ENCODE measurements around the gene BORCS6. TPM values are rescaled to one million over a fixed set of nuclear protein-coding genes. Genes with fewer than 3 reads are reported as not detected.
"Not testable (repeated sequence)": the region's sequence is repeated elsewhere in the genome, so short reads cannot be mapped to it uniquely, and the experiment has no call there.

BORCS6 gene
- total RNA-seq, 1 donor = 9.4 TPM

DNA sequence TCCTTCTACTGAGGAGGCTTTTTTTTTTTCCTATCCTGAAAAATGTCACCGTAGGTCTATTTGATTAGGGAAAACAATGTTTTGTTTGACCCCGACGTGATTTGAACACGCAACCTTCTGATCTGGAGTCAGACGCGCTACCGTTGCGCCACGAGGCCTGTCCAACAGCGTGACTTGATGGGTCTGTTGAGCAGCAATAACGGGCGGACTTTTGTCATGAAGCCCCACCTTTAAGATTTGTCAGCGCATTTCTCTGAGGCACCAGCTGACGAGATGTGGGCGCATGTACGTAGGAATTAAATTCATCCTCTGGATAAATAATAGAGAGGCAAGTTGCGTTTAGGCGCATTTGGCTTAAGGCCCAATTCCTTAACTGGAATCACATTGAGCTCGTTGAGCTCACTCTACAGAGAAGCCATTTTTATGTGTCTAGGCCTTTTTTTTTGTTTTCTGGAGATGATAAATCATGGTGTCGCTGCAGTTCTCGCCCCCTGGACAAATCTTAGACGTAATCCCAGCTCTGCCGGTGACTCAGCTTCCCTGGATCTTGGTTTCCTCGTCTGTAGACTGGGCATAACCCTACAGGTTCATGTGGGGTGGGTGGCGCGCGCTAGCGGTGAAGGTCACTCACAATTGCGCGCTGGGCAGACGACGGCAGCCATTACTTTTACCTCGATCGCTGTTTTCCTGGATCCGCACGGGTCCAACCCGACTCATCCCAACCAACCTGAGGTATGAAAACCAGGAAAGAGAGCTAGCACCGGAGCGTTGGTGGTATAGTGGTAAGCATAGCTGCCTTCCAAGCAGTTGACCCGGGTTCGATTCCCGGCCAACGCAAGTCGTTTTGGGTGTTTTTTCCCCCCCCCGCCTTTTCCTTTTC lies 31.0 kb upstream of the BORCS6 start:
- H3K36me3 ChIP-seq (ENCODE audit: insufficient read depth, low read length) = no peaks in the 10 kb centered on the region
- H3K4me1 ChIP-seq (ENCODE audit: insufficient read depth, low read length) = peaks cover 19% of the 10 kb centered on the region
- H3K9me3 ChIP-seq (ENCODE audit: low read depth, low read length) = no peaks in the 10 kb centered on the region
- H3K79me2 ChIP-seq (ENCODE audit: insufficient read depth, low read length) = no peaks in the 10 kb centered on the region
- H3K4me2 ChIP-seq (ENCODE audit: insufficient read depth, low read length) = peak overlapping the region; percentile 94
- H3K27me3 ChIP-seq (ENCODE audit: insufficient read depth, low read length) = no peaks in the 10 kb centered on the region
- peak; percentile 85 for DNase-seq (ENCODE audit: insufficient read length, low spot score, missing footprints)
- peak overlapping the region; percentile 94 for H3K27ac ChIP-seq (ENCODE audit: low read depth, low read length)
- TF ChIP-seq, protein P1, sequence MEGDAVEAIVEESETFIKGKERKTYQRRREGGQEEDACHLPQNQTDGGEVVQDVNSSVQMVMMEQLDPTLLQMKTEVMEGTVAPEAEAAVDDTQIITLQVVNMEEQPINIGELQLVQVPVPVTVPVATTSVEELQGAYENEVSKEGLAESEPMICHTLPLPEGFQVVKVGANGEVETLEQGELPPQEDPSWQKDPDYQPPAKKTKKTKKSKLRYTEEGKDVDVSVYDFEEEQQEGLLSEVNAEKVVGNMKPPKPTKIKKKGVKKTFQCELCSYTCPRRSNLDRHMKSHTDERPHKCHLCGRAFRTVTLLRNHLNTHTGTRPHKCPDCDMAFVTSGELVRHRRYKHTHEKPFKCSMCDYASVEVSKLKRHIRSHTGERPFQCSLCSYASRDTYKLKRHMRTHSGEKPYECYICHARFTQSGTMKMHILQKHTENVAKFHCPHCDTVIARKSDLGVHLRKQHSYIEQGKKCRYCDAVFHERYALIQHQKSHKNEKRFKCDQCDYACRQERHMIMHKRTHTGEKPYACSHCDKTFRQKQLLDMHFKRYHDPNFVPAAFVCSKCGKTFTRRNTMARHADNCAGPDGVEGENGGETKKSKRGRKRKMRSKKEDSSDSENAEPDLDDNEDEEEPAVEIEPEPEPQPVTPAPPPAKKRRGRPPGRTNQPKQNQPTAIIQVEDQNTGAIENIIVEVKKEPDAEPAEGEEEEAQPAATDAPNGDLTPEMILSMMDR (IDR thresholded peaks at IDR 0.05; ENCODE audit: extremely low read depth, low read depth, low read length) = no peak
- H2AFZ ChIP-seq (ENCODE audit: low read length) = peak overlapping the region; percentile 95
- H4K20me1 ChIP-seq (ENCODE audit: insufficient read depth, low read length) = peaks cover 3% of the 10 kb centered on the region
- H3K4me3 ChIP-seq (ENCODE audit: insufficient read depth, low read length) = peak overlapping the region; percentile 77

DNA sequence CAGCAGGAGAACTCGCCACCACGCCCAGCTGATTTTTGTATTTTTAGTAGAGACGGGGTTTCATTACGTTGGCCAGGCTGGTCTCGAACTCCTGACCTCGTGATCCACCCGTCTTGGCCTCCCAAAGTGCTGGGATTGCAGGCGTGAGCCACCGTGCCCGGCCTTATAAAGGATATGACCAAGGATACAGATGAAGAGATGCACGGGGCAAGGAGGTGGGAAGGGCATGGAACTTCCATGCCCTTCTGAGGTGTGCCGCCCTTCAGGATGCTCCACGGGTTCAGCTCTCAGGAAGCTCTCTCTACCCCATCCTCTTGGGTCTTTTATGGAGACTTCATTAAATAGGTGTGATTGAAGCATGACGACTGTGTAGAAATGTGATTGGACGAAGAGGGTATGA lies 24.0 kb upstream of the BORCS6 start:
- H3K36me3 ChIP-seq (ENCODE audit: insufficient read depth, low read length); H3K27ac ChIP-seq (ENCODE audit: low read depth, low read length); H3K27me3 ChIP-seq (ENCODE audit: insufficient read depth, low read length); H4K20me1 ChIP-seq (ENCODE audit: insufficient read depth, low read length); H3K4me2 ChIP-seq (ENCODE audit: insufficient read depth, low read length); H3K9me3 ChIP-seq (ENCODE audit: low read depth, low read length); H2AFZ ChIP-seq (ENCODE audit: low read length); DNase-seq (ENCODE audit: insufficient read length, low spot score, missing footprints); H3K79me2 ChIP-seq (ENCODE audit: insufficient read depth, low read length); H3K4me3 ChIP-seq (ENCODE audit: insufficient read depth, low read length): not testable (repeated sequence)
- H3K4me1 ChIP-seq (ENCODE audit: insufficient read depth, low read length) = peaks cover 11% of the 10 kb centered on the region

DNA sequence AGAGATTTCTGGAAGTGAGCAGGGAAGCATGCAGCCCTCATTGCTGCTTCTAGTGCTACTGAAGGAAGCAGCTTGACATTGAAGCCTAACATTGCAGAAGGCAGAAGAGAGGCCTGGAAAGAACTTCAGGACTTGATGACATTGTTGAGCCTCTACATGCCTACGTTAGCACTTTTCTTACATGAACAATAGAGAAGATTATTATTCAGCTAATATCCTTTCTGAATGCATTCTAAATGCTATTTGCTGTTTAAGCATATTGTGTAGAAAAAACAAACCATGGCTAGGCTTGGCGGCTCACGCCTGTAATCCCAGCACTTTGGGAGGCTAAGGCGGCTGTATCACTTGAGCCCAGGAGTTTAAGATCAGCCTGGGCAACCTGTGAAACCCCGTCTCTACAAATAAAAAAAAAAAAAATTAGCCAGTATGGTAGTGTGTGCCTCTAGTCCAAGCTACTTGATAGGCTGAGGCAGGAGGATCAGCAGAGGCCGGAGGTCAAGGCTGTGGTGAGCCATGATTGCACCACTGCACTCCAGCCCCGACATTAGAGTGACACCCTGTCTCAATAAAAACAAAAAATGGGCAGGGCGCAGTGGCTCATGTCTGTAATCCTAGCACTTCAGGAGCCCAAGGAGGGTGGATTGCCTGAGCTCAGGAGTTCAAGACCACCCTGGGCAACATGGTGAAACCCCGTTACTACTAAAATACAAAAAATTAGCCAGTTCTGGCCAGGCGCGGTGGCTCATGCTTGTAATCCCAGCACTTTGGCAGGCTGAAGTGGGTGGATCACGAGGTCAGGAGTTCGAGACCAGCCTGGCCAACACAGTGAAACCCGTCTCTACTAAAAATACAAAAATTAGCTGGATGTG lies 22.6 kb upstream of the BORCS6 start:
- Histone ChIP-seq H3K4me3 (ENCODE audit: insufficient read depth, low read length) (no peak overlapping the region), H3K27me3 (ENCODE audit: insufficient read depth, low read length) (no peaks in the 10 kb centered on the region), H4K20me1 (ENCODE audit: insufficient read depth, low read length) (no peaks in the 10 kb centered on the region), H3K9me3 (ENCODE audit: low read depth, low read length) (no peaks in the 10 kb centered on the region), H3K27ac (ENCODE audit: low read depth, low read length) (no peak overlapping the region), H3K4me2 (ENCODE audit: insufficient read depth, low read length) (no peak overlapping the region), H3K36me3 (ENCODE audit: insufficient read depth, low read length) (no peaks in the 10 kb centered on the region), H2AFZ (ENCODE audit: low read length) (no peak overlapping the region), H3K79me2 (ENCODE audit: insufficient read depth, low read length) (peaks cover 20% of the 10 kb centered on the region), H3K4me1 (ENCODE audit: insufficient read depth, low read length) (peaks cover 17% of the 10 kb centered on the region)
- no peak for DNase-seq (ENCODE audit: insufficient read length, low spot score, missing footprints)
- TF ChIP-seq, protein P1 (IDR thresholded peaks at IDR 0.05; ENCODE audit: extremely low read depth, low read depth, low read length) = no peak

DNA sequence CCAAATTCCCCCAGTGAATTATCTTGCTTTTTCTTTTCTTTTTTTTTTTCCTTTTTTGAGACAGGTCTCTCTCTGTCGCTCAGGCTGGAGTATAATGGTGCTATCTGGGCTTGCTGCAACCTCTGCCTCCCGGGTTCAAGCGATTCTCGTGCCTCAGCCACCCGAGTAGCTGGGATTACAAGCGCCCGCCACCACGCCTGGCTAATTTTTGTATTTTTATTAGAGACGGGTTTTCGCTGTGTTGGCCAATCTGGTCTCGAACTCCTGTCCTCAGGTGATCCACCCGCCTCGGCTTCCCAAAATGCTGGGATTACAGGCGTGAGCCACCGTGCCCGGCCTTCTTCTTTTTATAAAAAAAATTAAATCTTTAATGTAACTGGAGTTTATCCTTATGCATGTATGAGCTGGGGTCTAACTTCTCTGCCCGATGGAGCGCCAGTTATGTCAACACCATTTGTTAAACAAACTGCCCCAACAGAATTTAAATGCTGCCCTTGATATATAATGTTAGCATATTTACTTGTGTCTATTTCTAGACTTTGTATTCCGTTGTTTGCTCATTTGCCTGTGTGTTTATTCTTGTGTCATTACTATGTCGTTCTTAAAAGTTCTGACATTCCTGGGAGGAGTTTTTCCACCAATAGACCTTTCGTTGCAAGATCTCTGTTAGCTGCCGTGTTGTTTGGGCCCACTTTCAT lies 20.9 kb upstream of the BORCS6 start:
- TF ChIP-seq, protein P1 (IDR thresholded peaks at IDR 0.05; ENCODE audit: extremely low read depth, low read depth, low read length) = no peak
- DNase-seq (ENCODE audit: insufficient read length, low spot score, missing footprints) = no peak
- peak overlapping the region; percentile 97 for H2AFZ ChIP-seq (ENCODE audit: low read length)

More for the DNA sequence above, 20.9 kb upstream of the BORCS6 start:
- peak overlapping the region; percentile 98 for H3K4me2 ChIP-seq (ENCODE audit: insufficient read depth, low read length)
- H3K4me1 ChIP-seq (ENCODE audit: insufficient read depth, low read length) = peaks cover 17% of the 10 kb centered on the region
- H4K20me1 ChIP-seq (ENCODE audit: insufficient read depth, low read length) = no peaks in the 10 kb centered on the region
- H3K27me3 ChIP-seq (ENCODE audit: insufficient read depth, low read length) = no peaks in the 10 kb centered on the region
- peaks cover 4% of the 10 kb centered on the region for H3K36me3 ChIP-seq (ENCODE audit: insufficient read depth, low read length)
- H3K9me3 ChIP-seq (ENCODE audit: low read depth, low read length) = no peaks in the 10 kb centered on the region
- H3K79me2 ChIP-seq (ENCODE audit: insufficient read depth, low read length) = peaks cover 29% of the 10 kb centered on the region
- peak overlapping the region; percentile 90 for H3K27ac ChIP-seq (ENCODE audit: low read depth, low read length)
- H3K4me3 ChIP-seq (ENCODE audit: insufficient read depth, low read length) = peak overlapping the region; percentile 96
